HL-60 (cell line): ENCODE measurements around the gene IL20RA.

Experiments
- DNase-seq, 2 experiments: peaks; one replicate each; pipeline ENCODE4 v3.0.0-alpha.2; 2010 to 2020; ENCODE audit warnings: low read depth in 1 of 2, low spot score in 1 of 2
- H3K27ac ChIP-seq: fragments of 250-450 bp; sonication (Bioruptor Pico); replicated peaks from 2 replicates; pipeline ENCODE4 v1.5.1; 2020; ENCODE audit warnings: mild to moderate bottlenecking, moderate library complexity
- H3K27me3 ChIP-seq: fragments of 250-450 bp; sonication (Bioruptor Pico); 2 replicates; pipeline ENCODE4 v1.5.1; 2021; ENCODE audit warnings: mild to moderate bottlenecking, moderate library complexity; ENCODE audit not compliant: insufficient read depth, poor library complexity, severe bottlenecking
- H3K4me3 ChIP-seq: replicated peaks from 2 replicates; pipeline ENCODE4 v1.5.1; 2011; ENCODE audit warnings: mild to moderate bottlenecking, control low read depth, low read length; ENCODE audit not compliant: insufficient read depth
- CTCF ChIP-seq: IDR thresholded peaks from one replicate; pipeline ENCODE4 v1.5.1; 2011; ENCODE audit warnings: low read length, control low read depth, inconsistent platforms; ENCODE audit not compliant: insufficient read depth
- GABPA ChIP-seq: IDR thresholded peaks from 2 replicates; pipeline ENCODE4 v1.6.1; 2012; ENCODE audit warnings: low read depth
- POLR2AphosphoS5 ChIP-seq: IDR thresholded peaks from 2 replicates; pipeline ENCODE4 v1.6.1; 2012; ENCODE audit warnings: low read depth
- REST ChIP-seq: IDR thresholded peaks from 2 replicates; pipeline ENCODE4 v1.6.1; 2012; ENCODE audit warnings: low read depth; ENCODE audit not compliant: insufficient replicate concordance
- SPI1 ChIP-seq: IDR thresholded peaks from 2 replicates; pipeline ENCODE4 v1.6.1; 2012; ENCODE audit warnings: low read depth, mild to moderate bottlenecking, borderline replicate concordance

IL20RA gene

GRCh38 chr6:136971609-136972008 lies 73.2 kb downstream of the IL20RA start:
- Histone ChIP-seq H3K27me3 (peaks cover 11% of the 10 kb centered on the region), H3K27ac (no peak overlapping the region), H3K4me3 (no peak overlapping the region)
- no peak for DNase-seq
- TF ChIP-seq POLR2AphosphoS5, result no peak
- no peak for TF ChIP-seq SPI1
- TF ChIP-seq REST, result no peak
- no peak for TF ChIP-seq GABPA
- no peak for TF ChIP-seq CTCF

GRCh38 chr6:136969930-136970329 lies 74.8 kb downstream of the IL20RA start:
- TF ChIP-seq SPI1 (no peak), REST (no peak), POLR2AphosphoS5 (no peak), GABPA (no peak), CTCF (no peak)
- no peak for DNase-seq
- Histone ChIP-seq H3K27me3 (peaks cover 13% of the 10 kb centered on the region), H3K4me3 (no peak overlapping the region), H3K27ac (no peak overlapping the region)

GRCh38 chr6:136969433-136969832 lies 75.3 kb downstream of the IL20RA start:
- no peak for DNase-seq
- Histone ChIP-seq H3K27me3 (peaks cover 13% of the 10 kb centered on the region), H3K4me3 (no peak overlapping the region), H3K27ac (no peak overlapping the region)
- TF ChIP-seq GABPA (no peak), REST (no peak), POLR2AphosphoS5 (no peak), CTCF (no peak)
